Loucy (cell line): Measurements from ENCODE around the gene HNF4A.

Experiments used
- H2AFZ ChIP-seq: fragments of 200-600 bp; sonication (generic); 2 replicates; pipeline ENCODE4 v1.6.0; 2016; ENCODE audit warnings: antibody characterized with exemption, mild to moderate bottlenecking, low read length, moderate library complexity
- H3F3A ChIP-seq: fragments of 200-600 bp; 2 replicates; pipeline ENCODE4 v1.6.0; 2016; ENCODE audit warnings: antibody characterized with exemption, low read depth, mild to moderate bottlenecking
- H3K27me3 ChIP-seq: fragments of 200-600 bp; sonication (generic); 2 replicates; pipeline ENCODE4 v1.6.1; 2014; ENCODE audit warnings: low read length, mild to moderate bottlenecking; ENCODE audit not compliant: insufficient read depth, poor library complexity, severe bottlenecking
- H3K36me3 ChIP-seq: fragments of 200-600 bp; sonication (generic); 2 replicates; pipeline ENCODE4 v1.6.1; 2016; ENCODE audit warnings: low read length; ENCODE audit not compliant: insufficient read depth
- H3K4me1 ChIP-seq: fragments of 200-600 bp; sonication (generic); 2 replicates; pipeline ENCODE4 v1.5.1; 2014; ENCODE audit warnings: low read length, mild to moderate bottlenecking; ENCODE audit not compliant: insufficient read depth, poor library complexity, severe bottlenecking
- H3K4me2 ChIP-seq: fragments of 200-600 bp; sonication (generic); 2 replicates; pipeline ENCODE4 v1.6.0; 2014; ENCODE audit warnings: antibody characterized with exemption, low read length, low read depth, mild to moderate bottlenecking; ENCODE audit not compliant: poor library complexity, severe bottlenecking
- H3K4me3 ChIP-seq: fragments of 200-600 bp; sonication (generic); 2 replicates; pipeline ENCODE4 v1.5.1; 2014; ENCODE audit warnings: low read length, mild to moderate bottlenecking, mixed read lengths; ENCODE audit not compliant: poor library complexity, severe bottlenecking
- H3K79me2 ChIP-seq: fragments of 200-600 bp; sonication (generic); 2 replicates; pipeline ENCODE4 v1.6.1; 2014; ENCODE audit warnings: low read length; ENCODE audit not compliant: insufficient read depth
- H3K9ac ChIP-seq: fragments of 200-600 bp; sonication (generic); 2 replicates; pipeline ENCODE4 v1.6.0; 2014; ENCODE audit warnings: mild to moderate bottlenecking, low read depth, low read length, moderate library complexity; ENCODE audit not compliant: poor library complexity, severe bottlenecking
- H3K9me2 ChIP-seq: fragments of 200-600 bp; sonication (generic); replicated peaks from 2 replicates; pipeline ENCODE4 v1.6.1; 2016; ENCODE audit warnings: low read depth, low read length, mixed read lengths
- H3K9me3 ChIP-seq: fragments of 200-600 bp; sonication (generic); 2 replicates; pipeline ENCODE4 v1.6.1; 2014; ENCODE audit warnings: mild to moderate bottlenecking, antibody characterized with exemption, low read length, low read depth; ENCODE audit not compliant: insufficient read depth
- H4K20me1 ChIP-seq: fragments of 200-600 bp; sonication (generic); 2 replicates; pipeline ENCODE4 v1.6.0; 2014; ENCODE audit warnings: antibody characterized with exemption, low read length, mild to moderate bottlenecking; ENCODE audit not compliant: insufficient read depth, poor library complexity, severe bottlenecking
- CTCF ChIP-seq: fragments of 200-600 bp; sonication (generic); conservative IDR thresholded peaks from 2 replicates; pipeline ENCODE4 v1.5.1; 2014; ENCODE audit warnings: mild to moderate bottlenecking, antibody characterized with exemption, low read length
- EZH2phosphoT487 ChIP-seq: fragments of 200-600 bp; IDR thresholded peaks from 2 replicates; pipeline ENCODE4 v1.6.1; 2018; ENCODE audit warnings: antibody characterized with exemption, mild to moderate bottlenecking, moderate library complexity, borderline replicate concordance

Gene HNF4A

GRCh38 chr20:44450281-44450889 is 94.9 kb downstream of the HNF4A start:
- Histone ChIP-seq H3K9me2 (no peaks in the 10 kb centered on the region), H2AFZ (no peak overlapping the region), H3K9me3 (no peaks in the 10 kb centered on the region), H4K20me1 (no peaks in the 10 kb centered on the region), H3K27me3 (no peaks in the 10 kb centered on the region), H3K4me1 (no peaks in the 10 kb centered on the region), H3K9ac (no peak overlapping the region), H3K79me2 (no peaks in the 10 kb centered on the region), H3K36me3 (no peaks in the 10 kb centered on the region), H3K4me3 (no peak overlapping the region), H3K4me2 (no peak overlapping the region), H3F3A (no peaks in the 10 kb centered on the region)
- no peak for TF ChIP-seq EZH2phosphoT487
- TF ChIP-seq CTCF = no peak

- Histone ChIP-seq H3K27me3 (no peaks in the 10 kb centered on the region), H3K79me2 (no peaks in the 10 kb centered on the region), H3F3A (no peaks in the 10 kb centered on the region), H3K4me2 (no peak overlapping the region), H3K9ac (no peak overlapping the region), H3K4me1 (no peaks in the 10 kb centered on the region), H3K9me2 (no peaks in the 10 kb centered on the region), H3K4me3 (no peak overlapping the region), H4K20me1 (no peaks in the 10 kb centered on the region), H3K36me3 (no peaks in the 10 kb centered on the region), H3K9me3 (no peaks in the 10 kb centered on the region), H2AFZ (no peak overlapping the region)
- TF ChIP-seq EZH2phosphoT487 (no peak), CTCF (no peak)
These were observed 95.5 kb downstream of the HNF4A start for GRCh38 chr20:44450903-44451450.

- Histone ChIP-seq H2AFZ (no peak overlapping the region), H3K27me3 (no peaks in the 10 kb centered on the region), H3K4me3 (no peak overlapping the region), H3K36me3 (no peaks in the 10 kb centered on the region), H3K9ac (no peak overlapping the region), H3K9me3 (no peaks in the 10 kb centered on the region), H4K20me1 (no peaks in the 10 kb centered on the region), H3K79me2 (no peaks in the 10 kb centered on the region), H3K4me1 (no peaks in the 10 kb centered on the region), H3K4me2 (no peak overlapping the region), H3F3A (no peaks in the 10 kb centered on the region), H3K9me2 (no peaks in the 10 kb centered on the region)
- no peak for TF ChIP-seq EZH2phosphoT487
These were observed 98.9 kb downstream of the HNF4A start for GRCh38 chr20:44454306-44454963.
